Right lobe of liver (tissue), 6 donors: ENCODE measurements around the gene RCN2. TPM values are rescaled to one million over a fixed set of nuclear protein-coding genes. Genes with fewer than 3 reads are reported as not detected.

ENCODE experiments used
- ATAC-seq, 4 donors: fragments of 200-7000 bp; cut with Tn5 transposase; one replicate each; pipeline ENCODE4 v1.9.1; 2020; ENCODE audit warnings: mild to moderate bottlenecking in 4 of 4, moderate library complexity in 4 of 4
- DNase-seq, 3 donors: peaks; one replicate each; pipeline ENCODE4 v3.0.0-alpha.2; 2020
- H3K27ac ChIP-seq, 3 donors: fragments of 200-600 bp; one replicate each; pipeline ENCODE4 v1.8.0; 2022
- H3K27me3 ChIP-seq, 2 donors: fragments of 200-600 bp; one replicate each; pipeline ENCODE4 v1.8.0; 2022
- H3K36me3 ChIP-seq, 4 donors: fragments of 200-600 bp; sonication (generic) in 1 of 4; one replicate each; pipeline versions ENCODE4 v1.5.1 to v1.8.0; 2017 to 2022; ENCODE audit warnings: control low read depth in 1 of 4
- H3K4me1 ChIP-seq, 4 donors: fragments of 200-600 bp; sonication (generic) in 1 of 4; one replicate each; pipeline versions ENCODE4 v1.5.1 to v1.8.0; 2017 to 2022; ENCODE audit warnings: control low read depth in 1 of 4
- H3K4me3 ChIP-seq, 3 donors: fragments of 200-600 bp; one replicate each; pipeline ENCODE4 v1.8.0; 2022
- H3K9me3 ChIP-seq, 4 donors: fragments of 200-600 bp; sonication (generic) in 1 of 4; one replicate each; pipeline versions ENCODE4 v1.5.1 to v1.8.0; 2017 to 2022; ENCODE audit warnings: control low read depth in 1 of 4
- POLR2A ChIP-seq: fragments of 450-650 bp; IDR thresholded peaks from one replicate; pipeline ENCODE4 v1.6.1; 2017; ENCODE audit warnings: antibody characterized with exemption, mild to moderate bottlenecking
- WGBS: methylation state at CpG from one replicate; pipeline ENCODE4 v1.1.6; 2018; ENCODE audit warnings: low coverage, low lambda C conversion rate; ENCODE audit not compliant: insufficient coverage; ENCODE audit errors: missing lambda C conversion rate; 5-methylcytosine and 5-hydroxymethylcytosine counted together
- intact Hi-C, 2 donors: fragments of 100-400 bp; cut with DNase I; formaldehyde crosslinking; loops; one replicate each; pipeline versions ENCODE4 v1.11.2 to v1.14.1; 2022
- total RNA-seq, 6 experiments: library from RNA; depleted of rRNA in 2 of 6; stranded (reverse); fragments of >200 nt in 2 of 6; fragmentation: NEBNext Ultra II Directional in 3 of 6; extraction: Animal tissue kit (Norgen Biotek cat#: 25700) in 3 of 6; gene quantifications; one replicate each; pipeline versions ENCODE4 v1.1.0 to v1.2.4, GENCODE V29; 2016 to 2023
- TF ChIP-seq, protein P1 (sequence below), 4 donors: fragments of 200-600 bp in 3 of 4; fragments of 450-650 bp in 1 of 4; IDR thresholded peaks; one replicate each; pipeline versions ENCODE4 v1.5.1 to v1.8.0; 2016 to 2022; ENCODE audit warnings: antibody characterized with exemption in 4 of 4, mild to moderate bottlenecking in 2 of 4
- donor health status: DM: no; HTN: yes; CAD: no.
- donor health status: DM: no; HTN: no; CAD: no.
- donor health status: DM: no; HTN: no; CAD: no.
- donor health status: DM: no; HTN: yes; CAD: no.
- donor health status: DM: no; HTN: yes; CAD: no.

The RCN2 gene
- total RNA-seq, 6 experiments from 2014 or later = 5.6 to 17.6 (median 11.8) TPM

DNA sequence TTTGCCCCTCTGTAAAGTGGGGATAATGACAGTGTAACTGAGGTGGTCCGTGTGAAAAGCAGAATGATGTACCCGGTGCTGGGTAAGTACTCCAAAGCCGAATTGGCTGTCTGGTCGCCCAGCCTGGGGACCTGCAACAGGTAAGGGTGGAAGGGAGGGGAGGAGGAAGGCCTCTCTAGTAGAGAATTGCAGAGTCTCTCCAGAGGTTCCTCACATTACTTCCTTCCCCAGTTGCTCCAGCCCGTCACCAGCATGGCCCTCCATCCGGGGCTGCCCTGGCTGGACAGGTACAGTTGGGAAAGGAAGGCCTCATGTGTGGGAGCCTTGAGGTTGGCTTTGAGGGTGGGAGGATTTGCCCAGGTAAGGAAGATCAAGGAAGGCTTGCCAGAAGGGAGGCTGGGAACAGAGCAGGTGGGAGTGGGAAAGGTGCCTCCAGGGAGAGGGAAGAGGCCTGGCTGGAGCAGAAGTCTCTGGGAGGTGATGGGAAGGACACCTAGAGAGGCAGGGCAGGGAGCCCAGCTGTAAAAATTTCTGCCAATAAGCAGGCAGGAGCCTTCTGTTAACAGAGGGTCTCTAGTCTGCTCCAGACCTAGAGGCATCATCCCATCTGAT lies 61.7 kb downstream of the RCN2 start:
- TF ChIP-seq, protein P1, sequence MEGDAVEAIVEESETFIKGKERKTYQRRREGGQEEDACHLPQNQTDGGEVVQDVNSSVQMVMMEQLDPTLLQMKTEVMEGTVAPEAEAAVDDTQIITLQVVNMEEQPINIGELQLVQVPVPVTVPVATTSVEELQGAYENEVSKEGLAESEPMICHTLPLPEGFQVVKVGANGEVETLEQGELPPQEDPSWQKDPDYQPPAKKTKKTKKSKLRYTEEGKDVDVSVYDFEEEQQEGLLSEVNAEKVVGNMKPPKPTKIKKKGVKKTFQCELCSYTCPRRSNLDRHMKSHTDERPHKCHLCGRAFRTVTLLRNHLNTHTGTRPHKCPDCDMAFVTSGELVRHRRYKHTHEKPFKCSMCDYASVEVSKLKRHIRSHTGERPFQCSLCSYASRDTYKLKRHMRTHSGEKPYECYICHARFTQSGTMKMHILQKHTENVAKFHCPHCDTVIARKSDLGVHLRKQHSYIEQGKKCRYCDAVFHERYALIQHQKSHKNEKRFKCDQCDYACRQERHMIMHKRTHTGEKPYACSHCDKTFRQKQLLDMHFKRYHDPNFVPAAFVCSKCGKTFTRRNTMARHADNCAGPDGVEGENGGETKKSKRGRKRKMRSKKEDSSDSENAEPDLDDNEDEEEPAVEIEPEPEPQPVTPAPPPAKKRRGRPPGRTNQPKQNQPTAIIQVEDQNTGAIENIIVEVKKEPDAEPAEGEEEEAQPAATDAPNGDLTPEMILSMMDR (IDR thresholded peaks at IDR 0.05) = no peak
- no peak for TF ChIP-seq POLR2A
- Histone ChIP-seq H3K36me3 (no peaks in the 10 kb centered on the region), H3K4me3 (no peak overlapping the region), H3K9me3 (no peaks in the 10 kb centered on the region), H3K27ac (no peak overlapping the region), H3K27me3 (no peaks in the 10 kb centered on the region), H3K4me1 (no peaks in the 10 kb centered on the region)
- DNase-seq (peak; percentile 14 to 46 (median 44)), ATAC-seq (no peak)
- WGBS = 80% methylated on average over 6 of the region's 6 CpGs
- intact Hi-C loops = no loop called here

GRCh38 chr15:76994001-76994400 lies 62.5 kb downstream of the RCN2 start:
- intact Hi-C loops = no loop called here
- no peaks in the 10 kb centered on the region for H3K36me3 ChIP-seq
- no peaks in the 10 kb centered on the region for H3K27me3 ChIP-seq
- no peaks in the 10 kb centered on the region for H3K4me1 ChIP-seq
- DNase-seq (peak; percentile 52 to 70 (median 55)), ATAC-seq (peak; percentile 17 to 43 (median 30))
- no peak overlapping the region for H3K4me3 ChIP-seq
- H3K9me3 ChIP-seq = no peaks in the 10 kb centered on the region
- no peak overlapping the region for H3K27ac ChIP-seq
- TF ChIP-seq, protein P1 (IDR thresholded peaks at IDR 0.05) = no peak
- TF ChIP-seq POLR2A = no peak
- 75% methylated on average over 4 of the region's 8 CpGs for WGBS

DNA sequence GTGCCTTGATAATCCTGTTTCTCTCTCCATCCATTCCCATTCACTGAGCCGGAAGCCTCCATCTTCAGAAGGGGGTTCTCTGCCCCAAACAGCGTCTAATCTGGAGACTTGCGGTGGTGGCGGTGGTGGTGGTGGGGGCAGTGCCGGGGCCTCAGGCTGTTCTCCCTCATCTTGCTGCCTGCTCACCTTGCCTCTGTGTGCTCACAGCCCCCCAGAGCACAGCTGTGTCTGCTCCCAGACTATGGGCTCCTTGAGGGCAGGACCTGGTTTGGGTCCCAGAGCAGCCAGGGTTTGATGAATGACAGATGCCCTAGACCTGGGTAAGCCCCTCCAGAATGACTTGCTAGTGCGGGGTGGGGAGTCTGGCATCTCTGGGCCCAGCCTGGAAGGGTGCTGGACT lies 62.9 kb downstream of the RCN2 start:
- intact Hi-C loops = no loop called here
- TF ChIP-seq POLR2A = no peak
- TF ChIP-seq, protein P1 (IDR thresholded peaks at IDR 0.05) = no peak
- Histone ChIP-seq H3K9me3 (no peaks in the 10 kb centered on the region), H3K4me3 (no peak overlapping the region), H3K27ac (peak overlapping the region in 2 of 3 donors; percentile 33 to 43), H3K4me1 (no peaks in the 10 kb centered on the region), H3K36me3 (no peaks in the 10 kb centered on the region), H3K27me3 (no peaks in the 10 kb centered on the region)
- ATAC-seq = no peak
- WGBS = 78% methylated on average over 4 of the region's 6 CpGs
- peak in 2 of 3 donors; percentile 14 to 48 for DNase-seq

GRCh38 chr15:76994971-76995945 lies 63.7 kb downstream of the RCN2 start, which contains the start of gene PSTPIP1:
Gene PSTPIP1, plus strand, starts transcription at chr15:76995126. Its CDS starts 448 bp downstream, at chr15:76995574.
- intact Hi-C loops = no loop called here
- WGBS = 74% methylated on average over 8 of the region's 28 CpGs
- peak within 1 kb of the TSS; percentile 11 to 24 (median 14) for H3K4me3 ChIP-seq
- H3K27ac ChIP-seq = peak within 1 kb of the TSS in 2 of 3 donors; percentile 33 to 43
- ATAC-seq (peak; percentile 47 to 66 (median 54)), DNase-seq (peak; percentile 55 to 69 (median 61))
- no peak for TF ChIP-seq POLR2A
- TF ChIP-seq, protein P1 (IDR thresholded peaks at IDR 0.05) = no peak
- H3K4me1 ChIP-seq = no peaks in the 10 kb centered on the region
- no peaks in the 10 kb centered on the region for H3K27me3 ChIP-seq
- no peaks in the 10 kb centered on the region for H3K9me3 ChIP-seq
- no peaks in the 10 kb centered on the region for H3K36me3 ChIP-seq
